ENCODE data around the gene GNA12.

GRCh38 chr7:2771274-2771731 lies 72.8 kb downstream of the GNA12 start:
- TF ChIP-seq CTCF (IDR thresholded peaks at IDR 0.05; ENCODE audit: insufficient read depth, low read length) (no peak), POLR2AphosphoS5 (IDR thresholded peaks at IDR 0.05; ENCODE audit: low read depth) (no peak), REST (IDR thresholded peaks at IDR 0.05; ENCODE audit: insufficient replicate concordance, low read depth) (no peak), GABPA (IDR thresholded peaks at IDR 0.05; ENCODE audit: low read depth) (no peak)

Measured in HL-60 (cell line).